Measurements from ENCODE around the gene LRP6. TPM values are rescaled to one million over a fixed set of nuclear protein-coding genes. Genes with fewer than 3 reads are reported as not detected.

Gene LRP6
- total RNA-seq, 1 experiment from 2014 or later = 62.4 TPM

DNA sequence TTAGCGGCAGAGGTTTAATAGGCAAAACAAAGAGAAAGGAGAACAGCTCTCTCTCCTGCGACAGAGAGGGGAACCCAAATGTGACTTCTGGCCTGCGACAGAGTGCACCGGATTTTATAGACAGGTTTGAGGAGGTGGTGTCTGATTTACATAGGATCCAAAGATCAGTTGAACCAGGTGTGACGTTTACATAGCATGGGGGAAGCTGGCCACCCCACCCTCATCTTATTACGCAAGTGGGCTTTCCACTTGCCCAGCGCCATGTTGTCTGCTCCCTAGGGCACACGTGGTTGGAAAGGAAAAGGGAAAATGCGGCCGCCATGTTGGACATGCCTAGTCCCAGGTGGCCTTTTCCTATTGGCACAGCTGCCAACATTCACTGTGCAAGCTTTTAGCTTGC is 178.7 kb downstream of the LRP6 start:
- no peak overlapping the region for H3K4me2 ChIP-seq (ENCODE audit: insufficient read depth, insufficient read length, low read length)
- no peaks in the 10 kb centered on the region for H4K20me1 ChIP-seq (ENCODE audit: control insufficient read depth, insufficient read depth, insufficient read length)
- peaks cover 30 to 36% of the 10 kb centered on the region in 2 experiments for H3K4me1 Mint-ChIP-seq
- no peak overlapping the region for H4K91ac ChIP-seq (ENCODE audit: insufficient read length, low read depth, low read length)
- no peak overlapping the region for H3K23ac ChIP-seq (ENCODE audit: insufficient read length, low read depth, low read length)
- H3K9ac ChIP-seq (ENCODE audit: extremely low read depth, insufficient read length, low read length) = no peak overlapping the region
- TF ChIP-seq, protein P1, sequence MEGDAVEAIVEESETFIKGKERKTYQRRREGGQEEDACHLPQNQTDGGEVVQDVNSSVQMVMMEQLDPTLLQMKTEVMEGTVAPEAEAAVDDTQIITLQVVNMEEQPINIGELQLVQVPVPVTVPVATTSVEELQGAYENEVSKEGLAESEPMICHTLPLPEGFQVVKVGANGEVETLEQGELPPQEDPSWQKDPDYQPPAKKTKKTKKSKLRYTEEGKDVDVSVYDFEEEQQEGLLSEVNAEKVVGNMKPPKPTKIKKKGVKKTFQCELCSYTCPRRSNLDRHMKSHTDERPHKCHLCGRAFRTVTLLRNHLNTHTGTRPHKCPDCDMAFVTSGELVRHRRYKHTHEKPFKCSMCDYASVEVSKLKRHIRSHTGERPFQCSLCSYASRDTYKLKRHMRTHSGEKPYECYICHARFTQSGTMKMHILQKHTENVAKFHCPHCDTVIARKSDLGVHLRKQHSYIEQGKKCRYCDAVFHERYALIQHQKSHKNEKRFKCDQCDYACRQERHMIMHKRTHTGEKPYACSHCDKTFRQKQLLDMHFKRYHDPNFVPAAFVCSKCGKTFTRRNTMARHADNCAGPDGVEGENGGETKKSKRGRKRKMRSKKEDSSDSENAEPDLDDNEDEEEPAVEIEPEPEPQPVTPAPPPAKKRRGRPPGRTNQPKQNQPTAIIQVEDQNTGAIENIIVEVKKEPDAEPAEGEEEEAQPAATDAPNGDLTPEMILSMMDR (conservative IDR thresholded peaks at IDR 0.05) = no peak
- no peak overlapping the region for H3T11ph ChIP-seq (ENCODE audit: low read length)
- H2AFZ ChIP-seq (ENCODE audit: low read length) = no peak overlapping the region
- peak overlapping the region in 2 of 3 experiments; percentile 29; a peak in 2 of 7 replicates for H3K27ac Mint-ChIP-seq
- no peak overlapping the region for H4K5ac ChIP-seq (ENCODE audit: insufficient read length, low read depth, low read length)
- H3K4me1 ChIP-seq (ENCODE audit: insufficient read depth, low read length) = peaks cover 10% of the 10 kb centered on the region; the same call in 1 of the 2 replicates
- no peaks in the 10 kb centered on the region for H3K79me1 ChIP-seq (ENCODE audit: insufficient read depth, low read depth, low read length, poor library complexity, severe bottlenecking)
- H2BK5ac ChIP-seq (ENCODE audit: insufficient read length, low read length) = no peak overlapping the region
- no peak overlapping the region for H2BK15ac ChIP-seq (ENCODE audit: low read depth, low read length)
- WGBS (ENCODE audit: extremely low coverage, insufficient read length, low lambda C conversion rate) = no CpG with 5 or more reads among the region's 10 CpGs
- no peaks in the 10 kb centered on the region for H3K27me3 Mint-ChIP-seq (ENCODE audit: low read depth)
- peak overlapping the region; percentile 4 for H2BK12ac ChIP-seq (ENCODE audit: insufficient read length, low read depth, low read length)
- no peak overlapping the region for H4K8ac ChIP-seq (replicated peaks; ENCODE audit: insufficient read length, low read depth, low read length)
- no peaks in the 10 kb centered on the region for H3K23me2 ChIP-seq (ENCODE audit: insufficient read length, low read depth, low read length, poor library complexity, severe bottlenecking)
- H3K4ac ChIP-seq (ENCODE audit: low read depth, low read length) = no peak overlapping the region
- H2BK20ac ChIP-seq (ENCODE audit: low read depth, low read length, poor library complexity, severe bottlenecking) = no peak overlapping the region
- no peak overlapping the region for H2AK5ac ChIP-seq (ENCODE audit: insufficient read length, low read length)
- H3K14ac ChIP-seq (ENCODE audit: insufficient read depth, low read length) = no peak overlapping the region
- H3K18ac ChIP-seq (ENCODE audit: insufficient read length, low read depth, low read length) = no peak overlapping the region
- no peak overlapping the region for H3K27ac ChIP-seq (ENCODE audit: insufficient read length, low read depth, low read length)
- peaks cover 0 to 2% (median 0%) of the 10 kb centered on the region in 3 experiments; a peak in 1 of 7 replicates for H3K36me3 Mint-ChIP-seq (ENCODE audit: insufficient read depth in 1 of 3, low read depth in 3 of 3)
- no peaks in the 10 kb centered on the region for H3K9me3 Mint-ChIP-seq
- no peak overlapping the region for H3K56ac ChIP-seq (ENCODE audit: insufficient read length, low read depth, low read length)
- H3K79me2 ChIP-seq (ENCODE audit: insufficient read depth, low read length) = no peaks in the 10 kb centered on the region
- peak; percentile 20 for DNase-seq
- no peaks in the 10 kb centered on the region for H3K27me3 ChIP-seq (ENCODE audit: insufficient read depth, low read length)
- H3K4me3 Mint-ChIP-seq = no peak overlapping the region
- H3K9me3 ChIP-seq (ENCODE audit: control insufficient read depth, low read depth, low read length) = no peaks in the 10 kb centered on the region
- H2BK120ac ChIP-seq (ENCODE audit: low read depth, low read length, poor library complexity, severe bottlenecking) = no peak overlapping the region
